HG03575 (cell line): ENCODE results near the gene RASSF5.

Experiments
- ATAC-seq: cut with Tn5 transposase; IDR thresholded peaks from one replicate; pipeline ENCODE4 v1.9.1; 2021; ENCODE audit not compliant: unreplicated experiment, insufficient number of reproducible peaks, low FRiP score; ENCODE audit errors: extremely low read depth

The RASSF5 gene

GRCh38 chr1:206509612-206510257 lies 2.4 kb downstream of the RASSF5 start:
- ATAC-seq, result no peak

- ATAC-seq, result no peak
Observed at GRCh38 chr1:206510371-206510770, 3.0 kb downstream of the RASSF5 start.

GRCh38 chr1:206511362-206512057 lies 4.2 kb downstream of the RASSF5 start:
- no peak for ATAC-seq

GRCh38 chr1:206512058-206512850 lies 4.9 kb downstream of the RASSF5 start:
- ATAC-seq, result no peak

GRCh38 chr1:206512851-206513180 lies 5.5 kb downstream of the RASSF5 start:
- ATAC-seq, result no peak

- no peak for ATAC-seq
Observed at GRCh38 chr1:206513312-206514111, 6.2 kb downstream of the RASSF5 start.

- ATAC-seq, result no peak
Observed at GRCh38 chr1:206514813-206515387, 7.6 kb downstream of the RASSF5 start.

GRCh38 chr1:206516728-206516990 lies 9.3 kb downstream of the RASSF5 start:
- ATAC-seq, result no peak

GRCh38 chr1:206517784-206518183 lies 10.5 kb downstream of the RASSF5 start:
- ATAC-seq, result no peak

- no peak for ATAC-seq
Observed at GRCh38 chr1:206518206-206518605, 10.9 kb downstream of the RASSF5 start.

- ATAC-seq, result no peak
Observed at GRCh38 chr1:206518743-206519142, 11.4 kb downstream of the RASSF5 start.

- ATAC-seq, result no peak
Observed at GRCh38 chr1:206521127-206521526, 13.8 kb downstream of the RASSF5 start.

- ATAC-seq, result no peak
Observed at GRCh38 chr1:206521694-206522402, 14.5 kb downstream of the RASSF5 start.

- no peak for ATAC-seq
Observed at GRCh38 chr1:206524739-206525364, 17.5 kb downstream of the RASSF5 start.

GRCh38 chr1:206526064-206526911 lies 19.0 kb downstream of the RASSF5 start:
- ATAC-seq, result no peak

GRCh38 chr1:206529425-206529824 lies 22.1 kb downstream of the RASSF5 start:
- ATAC-seq, result no peak

- no peak for ATAC-seq
Observed at GRCh38 chr1:206532368-206532767, 25.0 kb downstream of the RASSF5 start.
